Liver (tissue), 9 donors: ENCODE results near the gene ABCC1. TPM values are rescaled to one million over a fixed set of nuclear protein-coding genes. Genes with fewer than 3 reads are reported as not detected.

Experiments used
- DNase-seq: peaks from one replicate; pipeline ENCODE4 v3.0.0-alpha.2; 2017; ENCODE audit warnings: low spot score
- H3K27ac ChIP-seq, 2 donors: one replicate each; pipeline ENCODE4 v1.7.0; 2013; ENCODE audit warnings: inconsistent platforms in 2 of 2, low read length in 2 of 2, control low read depth in 1 of 2, low read depth in 1 of 2, mild to moderate bottlenecking in 1 of 2
- H3K27me3 ChIP-seq, 4 donors: one replicate each; pipeline versions ENCODE4 v1.6.1 to v1.7.0; 2013; ENCODE audit warnings: low read length in 3 of 4, inconsistent platforms in 1 of 4, mild to moderate bottlenecking in 1 of 4, moderate library complexity in 1 of 4; ENCODE audit not compliant: control insufficient read depth in 4 of 4, insufficient read depth in 4 of 4
- H3K36me3 ChIP-seq, 4 donors: one replicate each; pipeline versions ENCODE4 v1.6.1 to v1.7.0; 2013; ENCODE audit warnings: low read length in 3 of 4, mild to moderate bottlenecking in 3 of 4, low read depth in 1 of 4, moderate library complexity in 1 of 4; ENCODE audit not compliant: control insufficient read depth in 4 of 4, insufficient read depth in 3 of 4
- H3K4me1 ChIP-seq, 4 donors: one replicate each; pipeline versions ENCODE4 v1.6.1 to v1.7.0; 2013; ENCODE audit warnings: low read length in 3 of 4, mild to moderate bottlenecking in 3 of 4, moderate library complexity in 1 of 4; ENCODE audit not compliant: control insufficient read depth in 4 of 4, insufficient read depth in 4 of 4
- H3K4me3 ChIP-seq, 3 donors: one replicate each; pipeline versions ENCODE4 v1.6.1 to v1.7.0; 2013; ENCODE audit warnings: low read length in 3 of 3, control low read depth in 1 of 3, low read depth in 1 of 3, mild to moderate bottlenecking in 1 of 3
- H3K9ac ChIP-seq, 2 donors: one replicate each; pipeline ENCODE4 v1.7.0; 2013; ENCODE audit warnings: low read length in 2 of 2, mild to moderate bottlenecking in 2 of 2, moderate library complexity in 2 of 2, control low read depth in 1 of 2, low read depth in 1 of 2
- H3K9me3 ChIP-seq, 4 donors: one replicate each; pipeline versions ENCODE4 v1.6.1 to v1.7.0; 2013; ENCODE audit warnings: low read length in 3 of 4; ENCODE audit not compliant: control insufficient read depth in 4 of 4
- EGR1 ChIP-seq, 2 donors: IDR thresholded peaks; 2 replicates each; pipeline ENCODE4 v1.6.1; 2016 to 2018; ENCODE audit warnings: antibody characterized with exemption in 2 of 2, low read depth in 2 of 2
- FOXA1 ChIP-seq: IDR thresholded peaks from 2 replicates; pipeline ENCODE4 v1.6.1; 2016; ENCODE audit warnings: antibody characterized with exemption
- FOXA2 ChIP-seq: IDR thresholded peaks from 2 replicates; pipeline ENCODE4 v1.6.1; 2016; ENCODE audit warnings: antibody characterized with exemption
- GABPA ChIP-seq, 2 donors: IDR thresholded peaks in 1 of 2; conservative IDR thresholded peaks in 1 of 2; 2 replicates each; pipeline ENCODE4 v1.6.1; 2016; ENCODE audit warnings: antibody characterized with exemption in 2 of 2, mild to moderate bottlenecking in 1 of 2, moderate library complexity in 1 of 2
- HNF4A ChIP-seq, 2 donors: conservative IDR thresholded peaks; 2 replicates each; pipeline ENCODE4 v1.6.1; 2016; ENCODE audit warnings: antibody characterized with exemption in 2 of 2, mild to moderate bottlenecking in 2 of 2
- HNF4G ChIP-seq: IDR thresholded peaks from 2 replicates; pipeline ENCODE4 v1.6.1; 2016; ENCODE audit warnings: antibody characterized with exemption
- JUND ChIP-seq, 2 donors: IDR thresholded peaks; 2 replicates each; pipeline ENCODE4 v1.6.1; 2016; ENCODE audit warnings: antibody characterized with exemption in 2 of 2
- NR2F2 ChIP-seq: IDR thresholded peaks from 2 replicates; pipeline ENCODE4 v1.6.1; 2016; ENCODE audit warnings: antibody characterized with exemption
- RAD21 ChIP-seq, 2 donors: IDR thresholded peaks; 2 replicates each; pipeline ENCODE4 v1.6.1; 2016; ENCODE audit warnings: antibody characterized with exemption in 2 of 2, mild to moderate bottlenecking in 2 of 2
- SP1 ChIP-seq: IDR thresholded peaks from 2 replicates; pipeline ENCODE4 v1.6.1; 2018; ENCODE audit warnings: antibody characterized with exemption, mild to moderate bottlenecking
- TAF1 ChIP-seq: conservative IDR thresholded peaks from 2 replicates; pipeline ENCODE4 v1.6.1; 2016; ENCODE audit warnings: antibody characterized with exemption, mild to moderate bottlenecking
- YY1 ChIP-seq: IDR thresholded peaks from 2 replicates; pipeline ENCODE4 v1.6.1; 2016; ENCODE audit warnings: antibody characterized with exemption, mild to moderate bottlenecking
- WGBS: extraction: QIAGEN DNeasy Blood & Tissue Kit; methylation state at CpG from one replicate; pipeline ENCODE4 v1.1.7; 2013; 5-methylcytosine and 5-hydroxymethylcytosine counted together
- polyA plus RNA-seq, 2 donors: library from polyadenylated mRNA; stranded (reverse) in 1 of 2; unstranded in 1 of 2; fragments of 200-250 nt in 1 of 2; fragments of >200 nt in 1 of 2; fragmentation: Nextera tagmentation in 1 of 2; extraction: Ambion mirVana in 1 of 2; gene quantifications; one replicate each; pipeline versions ENCODE4 v1.2.1 to v1.2.3, GENCODE V29; 2013 to 2015
- total RNA-seq, 2 donors: library from RNA; depleted of rRNA; stranded (reverse); fragments of >200 nt; gene quantifications; one replicate each; pipeline ENCODE4 v1.2.3, GENCODE V29; 2014
- TF ChIP-seq, protein P1 (sequence below): fragments of 150-350 bp; IDR thresholded peaks from 2 replicates; pipeline ENCODE4 v1.5.1; 2017; ENCODE audit warnings: improper control_type of control experiment, low read depth, low read length; ENCODE audit not compliant: missing input control
- TF ChIP-seq, protein P2 (sequence below): IDR thresholded peaks from 2 replicates; pipeline ENCODE4 v1.6.1; 2016; ENCODE audit warnings: antibody characterized with exemption
- TF ChIP-seq, protein P3 (sequence below): IDR thresholded peaks from 2 replicates; pipeline ENCODE4 v1.6.1; 2016; ENCODE audit warnings: antibody characterized with exemption
- TF ChIP-seq, protein P4 (sequence below): IDR thresholded peaks from 2 replicates; pipeline ENCODE4 v1.6.1; 2016; ENCODE audit warnings: antibody characterized with exemption, mild to moderate bottlenecking
- TF ChIP-seq, protein P5 (sequence below): IDR thresholded peaks from 2 replicates; pipeline ENCODE4 v1.6.1; 2016; ENCODE audit warnings: antibody characterized with exemption
- donor health status: healthy.
- donor health status: healthy.
- donor health status: healthy.
- donor health status: healthy.
- donor health status: healthy.

Gene ABCC1
- total and polyA plus RNA-seq, 4 donors, result 0.85 to 7.7 (median 4.2) TPM

DNA sequence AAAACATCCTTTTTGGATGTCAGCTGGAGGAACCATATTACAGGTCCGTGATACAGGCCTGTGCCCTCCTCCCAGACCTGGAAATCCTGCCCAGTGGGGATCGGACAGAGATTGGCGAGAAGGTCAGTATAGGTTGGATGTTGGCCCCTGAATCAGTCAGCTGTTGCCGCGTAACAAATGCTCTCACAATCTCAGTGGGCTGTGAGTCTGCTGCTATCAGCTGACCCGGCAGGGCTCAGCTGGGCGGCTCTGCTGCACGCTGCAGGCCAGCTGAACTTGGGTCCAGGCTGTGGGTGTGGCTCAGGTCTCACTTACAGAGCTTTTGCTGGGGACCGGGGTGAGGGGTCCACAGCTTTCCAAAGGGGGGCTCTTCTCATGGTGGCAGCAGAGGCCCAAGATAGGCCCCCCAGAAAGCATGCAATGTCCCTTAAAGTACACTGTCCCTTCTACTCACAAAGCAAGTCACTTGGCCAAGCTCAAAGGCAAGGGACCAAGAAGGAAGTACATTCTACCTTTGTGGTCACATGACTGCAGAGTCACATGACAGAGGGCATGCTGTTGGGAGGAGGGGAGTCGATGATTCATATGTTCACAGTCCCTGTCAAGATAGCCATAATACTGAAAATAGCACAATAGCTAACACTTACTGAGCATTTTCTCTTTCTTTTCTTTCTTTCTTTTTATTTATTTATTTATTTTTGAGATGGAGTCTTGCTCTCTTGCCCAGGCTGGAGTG is 134.2 kb downstream of the ABCC1 start:
- H3K4me3 ChIP-seq, result no peak overlapping the region
- no peak overlapping the region for H3K9ac ChIP-seq
- no peak overlapping the region for H3K27ac ChIP-seq
- peaks cover 0 to 8% (median under 1%) of the 10 kb centered on the region in 4 donors for H3K36me3 ChIP-seq
- WGBS, result 96% methylated on average over 10 of the region's 10 CpGs
- DNase-seq, result no peak
- TF ChIP-seq GABPA (IDR thresholded peaks at IDR 0.05 in 1 of 2, conservative IDR thresholded peaks at IDR 0.05 in 1 of 2), result no peak
- TF ChIP-seq NR2F2, result no peak
- TF ChIP-seq EGR1 (IDR thresholded peaks at IDR 0.05; ENCODE audit: low read depth in 2 of 2), result no peak
- TF ChIP-seq SP1, result no peak
- TF ChIP-seq, protein P1, sequence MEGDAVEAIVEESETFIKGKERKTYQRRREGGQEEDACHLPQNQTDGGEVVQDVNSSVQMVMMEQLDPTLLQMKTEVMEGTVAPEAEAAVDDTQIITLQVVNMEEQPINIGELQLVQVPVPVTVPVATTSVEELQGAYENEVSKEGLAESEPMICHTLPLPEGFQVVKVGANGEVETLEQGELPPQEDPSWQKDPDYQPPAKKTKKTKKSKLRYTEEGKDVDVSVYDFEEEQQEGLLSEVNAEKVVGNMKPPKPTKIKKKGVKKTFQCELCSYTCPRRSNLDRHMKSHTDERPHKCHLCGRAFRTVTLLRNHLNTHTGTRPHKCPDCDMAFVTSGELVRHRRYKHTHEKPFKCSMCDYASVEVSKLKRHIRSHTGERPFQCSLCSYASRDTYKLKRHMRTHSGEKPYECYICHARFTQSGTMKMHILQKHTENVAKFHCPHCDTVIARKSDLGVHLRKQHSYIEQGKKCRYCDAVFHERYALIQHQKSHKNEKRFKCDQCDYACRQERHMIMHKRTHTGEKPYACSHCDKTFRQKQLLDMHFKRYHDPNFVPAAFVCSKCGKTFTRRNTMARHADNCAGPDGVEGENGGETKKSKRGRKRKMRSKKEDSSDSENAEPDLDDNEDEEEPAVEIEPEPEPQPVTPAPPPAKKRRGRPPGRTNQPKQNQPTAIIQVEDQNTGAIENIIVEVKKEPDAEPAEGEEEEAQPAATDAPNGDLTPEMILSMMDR, result no peak
- TF ChIP-seq HNF4G, result no peak
- TF ChIP-seq JUND (IDR thresholded peaks at IDR 0.05), result no peak
- TF ChIP-seq, protein P2, sequence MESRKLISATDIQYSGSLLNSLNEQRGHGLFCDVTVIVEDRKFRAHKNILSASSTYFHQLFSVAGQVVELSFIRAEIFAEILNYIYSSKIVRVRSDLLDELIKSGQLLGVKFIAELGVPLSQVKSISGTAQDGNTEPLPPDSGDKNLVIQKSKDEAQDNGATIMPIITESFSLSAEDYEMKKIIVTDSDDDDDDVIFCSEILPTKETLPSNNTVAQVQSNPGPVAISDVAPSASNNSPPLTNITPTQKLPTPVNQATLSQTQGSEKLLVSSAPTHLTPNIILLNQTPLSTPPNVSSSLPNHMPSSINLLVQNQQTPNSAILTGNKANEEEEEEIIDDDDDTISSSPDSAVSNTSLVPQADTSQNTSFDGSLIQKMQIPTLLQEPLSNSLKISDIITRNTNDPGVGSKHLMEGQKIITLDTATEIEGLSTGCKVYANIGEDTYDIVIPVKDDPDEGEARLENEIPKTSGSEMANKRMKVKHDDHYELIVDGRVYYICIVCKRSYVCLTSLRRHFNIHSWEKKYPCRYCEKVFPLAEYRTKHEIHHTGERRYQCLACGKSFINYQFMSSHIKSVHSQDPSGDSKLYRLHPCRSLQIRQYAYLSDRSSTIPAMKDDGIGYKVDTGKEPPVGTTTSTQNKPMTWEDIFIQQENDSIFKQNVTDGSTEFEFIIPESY, result no peak
- TF ChIP-seq YY1, result no peak
- TF ChIP-seq TAF1, result no peak
- TF ChIP-seq, protein P3, sequence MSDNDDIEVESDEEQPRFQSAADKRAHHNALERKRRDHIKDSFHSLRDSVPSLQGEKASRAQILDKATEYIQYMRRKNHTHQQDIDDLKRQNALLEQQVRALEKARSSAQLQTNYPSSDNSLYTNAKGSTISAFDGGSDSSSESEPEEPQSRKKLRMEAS, result no peak
- TF ChIP-seq, protein P4, sequence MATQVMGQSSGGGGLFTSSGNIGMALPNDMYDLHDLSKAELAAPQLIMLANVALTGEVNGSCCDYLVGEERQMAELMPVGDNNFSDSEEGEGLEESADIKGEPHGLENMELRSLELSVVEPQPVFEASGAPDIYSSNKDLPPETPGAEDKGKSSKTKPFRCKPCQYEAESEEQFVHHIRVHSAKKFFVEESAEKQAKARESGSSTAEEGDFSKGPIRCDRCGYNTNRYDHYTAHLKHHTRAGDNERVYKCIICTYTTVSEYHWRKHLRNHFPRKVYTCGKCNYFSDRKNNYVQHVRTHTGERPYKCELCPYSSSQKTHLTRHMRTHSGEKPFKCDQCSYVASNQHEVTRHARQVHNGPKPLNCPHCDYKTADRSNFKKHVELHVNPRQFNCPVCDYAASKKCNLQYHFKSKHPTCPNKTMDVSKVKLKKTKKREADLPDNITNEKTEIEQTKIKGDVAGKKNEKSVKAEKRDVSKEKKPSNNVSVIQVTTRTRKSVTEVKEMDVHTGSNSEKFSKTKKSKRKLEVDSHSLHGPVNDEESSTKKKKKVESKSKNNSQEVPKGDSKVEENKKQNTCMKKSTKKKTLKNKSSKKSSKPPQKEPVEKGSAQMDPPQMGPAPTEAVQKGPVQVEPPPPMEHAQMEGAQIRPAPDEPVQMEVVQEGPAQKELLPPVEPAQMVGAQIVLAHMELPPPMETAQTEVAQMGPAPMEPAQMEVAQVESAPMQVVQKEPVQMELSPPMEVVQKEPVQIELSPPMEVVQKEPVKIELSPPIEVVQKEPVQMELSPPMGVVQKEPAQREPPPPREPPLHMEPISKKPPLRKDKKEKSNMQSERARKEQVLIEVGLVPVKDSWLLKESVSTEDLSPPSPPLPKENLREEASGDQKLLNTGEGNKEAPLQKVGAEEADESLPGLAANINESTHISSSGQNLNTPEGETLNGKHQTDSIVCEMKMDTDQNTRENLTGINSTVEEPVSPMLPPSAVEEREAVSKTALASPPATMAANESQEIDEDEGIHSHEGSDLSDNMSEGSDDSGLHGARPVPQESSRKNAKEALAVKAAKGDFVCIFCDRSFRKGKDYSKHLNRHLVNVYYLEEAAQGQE, result no peak
- no peak for TF ChIP-seq FOXA2
- no peak for TF ChIP-seq RAD21 (IDR thresholded peaks at IDR 0.05)
- no peak for TF ChIP-seq FOXA1
- TF ChIP-seq, protein P5, sequence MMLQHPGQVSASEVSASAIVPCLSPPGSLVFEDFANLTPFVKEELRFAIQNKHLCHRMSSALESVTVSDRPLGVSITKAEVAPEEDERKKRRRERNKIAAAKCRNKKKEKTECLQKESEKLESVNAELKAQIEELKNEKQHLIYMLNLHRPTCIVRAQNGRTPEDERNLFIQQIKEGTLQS, result no peak
- no peak for TF ChIP-seq HNF4A (conservative IDR thresholded peaks at IDR 0.05)
- H3K27me3 ChIP-seq, result no peaks in the 10 kb centered on the region
- peaks cover 0 to 9% (median 3%) of the 10 kb centered on the region in 4 donors for H3K9me3 ChIP-seq
- H3K4me1 ChIP-seq, result no peaks in the 10 kb centered on the region
